ENCODE measurements around the gene EPB42.

DNA sequence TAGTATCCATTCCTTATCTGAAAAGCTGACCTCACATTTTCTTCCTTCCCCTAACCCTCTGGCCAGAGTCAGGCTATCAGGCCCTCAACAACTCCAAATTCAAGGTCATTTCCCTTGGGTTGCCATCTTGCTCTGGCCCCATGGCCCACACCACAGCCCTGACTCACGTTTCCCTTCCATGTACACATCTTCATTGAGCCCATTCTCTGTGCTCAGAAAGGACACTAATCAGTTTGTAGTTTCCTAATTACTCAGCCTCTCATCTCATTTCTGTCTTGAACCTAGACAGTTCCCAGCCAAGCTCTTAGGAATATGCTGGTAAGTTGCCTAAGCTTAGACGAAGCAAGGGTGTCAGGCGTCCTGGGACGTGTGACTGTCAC is 31.0 kb upstream of the EPB42 start:
- no peak for TF ChIP-seq MAZ (IDR thresholded peaks at IDR 0.05; ENCODE audit: borderline replicate concordance, low read depth, low read length)
- no peak for TF ChIP-seq RFX5 (IDR thresholded peaks at IDR 0.05; ENCODE audit: low read depth, low read length)
- TF ChIP-seq, protein P1, sequence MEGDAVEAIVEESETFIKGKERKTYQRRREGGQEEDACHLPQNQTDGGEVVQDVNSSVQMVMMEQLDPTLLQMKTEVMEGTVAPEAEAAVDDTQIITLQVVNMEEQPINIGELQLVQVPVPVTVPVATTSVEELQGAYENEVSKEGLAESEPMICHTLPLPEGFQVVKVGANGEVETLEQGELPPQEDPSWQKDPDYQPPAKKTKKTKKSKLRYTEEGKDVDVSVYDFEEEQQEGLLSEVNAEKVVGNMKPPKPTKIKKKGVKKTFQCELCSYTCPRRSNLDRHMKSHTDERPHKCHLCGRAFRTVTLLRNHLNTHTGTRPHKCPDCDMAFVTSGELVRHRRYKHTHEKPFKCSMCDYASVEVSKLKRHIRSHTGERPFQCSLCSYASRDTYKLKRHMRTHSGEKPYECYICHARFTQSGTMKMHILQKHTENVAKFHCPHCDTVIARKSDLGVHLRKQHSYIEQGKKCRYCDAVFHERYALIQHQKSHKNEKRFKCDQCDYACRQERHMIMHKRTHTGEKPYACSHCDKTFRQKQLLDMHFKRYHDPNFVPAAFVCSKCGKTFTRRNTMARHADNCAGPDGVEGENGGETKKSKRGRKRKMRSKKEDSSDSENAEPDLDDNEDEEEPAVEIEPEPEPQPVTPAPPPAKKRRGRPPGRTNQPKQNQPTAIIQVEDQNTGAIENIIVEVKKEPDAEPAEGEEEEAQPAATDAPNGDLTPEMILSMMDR (conservative IDR thresholded peaks at IDR 0.05; ENCODE audit: low read depth, low read length): no peak
- no peak for TF ChIP-seq SMC3 (IDR thresholded peaks at IDR 0.05; ENCODE audit: low read depth, low read length)
- no peak for TF ChIP-seq POLR2A (IDR thresholded peaks at IDR 0.05; ENCODE audit: low read depth, low read length)
- no peak for TF ChIP-seq BHLHE40 (IDR thresholded peaks at IDR 0.05; ENCODE audit: low read depth, low read length)
- no peak for TF ChIP-seq FOS (IDR thresholded peaks at IDR 0.05; ENCODE audit: low read depth, low read length)
- no peak for TF ChIP-seq MXI1 (IDR thresholded peaks at IDR 0.05; ENCODE audit: borderline replicate concordance, low read depth, low read length)
- TF ChIP-seq CEBPB (IDR thresholded peaks at IDR 0.05; ENCODE audit: low read depth, low read length): no peak
- TF ChIP-seq CHD1 (IDR thresholded peaks at IDR 0.05; ENCODE audit: low read depth, low read length): no peak
- no peak for TF ChIP-seq RAD21 (IDR thresholded peaks at IDR 0.05; ENCODE audit: low read length)
- TF ChIP-seq RCOR1 (IDR thresholded peaks at IDR 0.05; ENCODE audit: insufficient replicate concordance, low read length): no peak
- TF ChIP-seq, protein P2, sequence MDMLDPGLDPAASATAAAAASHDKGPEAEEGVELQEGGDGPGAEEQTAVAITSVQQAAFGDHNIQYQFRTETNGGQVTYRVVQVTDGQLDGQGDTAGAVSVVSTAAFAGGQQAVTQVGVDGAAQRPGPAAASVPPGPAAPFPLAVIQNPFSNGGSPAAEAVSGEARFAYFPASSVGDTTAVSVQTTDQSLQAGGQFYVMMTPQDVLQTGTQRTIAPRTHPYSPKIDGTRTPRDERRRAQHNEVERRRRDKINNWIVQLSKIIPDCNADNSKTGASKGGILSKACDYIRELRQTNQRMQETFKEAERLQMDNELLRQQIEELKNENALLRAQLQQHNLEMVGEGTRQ (IDR thresholded peaks at IDR 0.05; ENCODE audit: low read depth, low read length): no peak
- TF ChIP-seq, protein P3, sequence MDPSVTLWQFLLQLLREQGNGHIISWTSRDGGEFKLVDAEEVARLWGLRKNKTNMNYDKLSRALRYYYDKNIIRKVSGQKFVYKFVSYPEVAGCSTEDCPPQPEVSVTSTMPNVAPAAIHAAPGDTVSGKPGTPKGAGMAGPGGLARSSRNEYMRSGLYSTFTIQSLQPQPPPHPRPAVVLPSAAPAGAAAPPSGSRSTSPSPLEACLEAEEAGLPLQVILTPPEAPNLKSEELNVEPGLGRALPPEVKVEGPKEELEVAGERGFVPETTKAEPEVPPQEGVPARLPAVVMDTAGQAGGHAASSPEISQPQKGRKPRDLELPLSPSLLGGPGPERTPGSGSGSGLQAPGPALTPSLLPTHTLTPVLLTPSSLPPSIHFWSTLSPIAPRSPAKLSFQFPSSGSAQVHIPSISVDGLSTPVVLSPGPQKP (IDR thresholded peaks at IDR 0.05; ENCODE audit: borderline replicate concordance, low read depth, low read length): no peak

Data from IMR-90 (cell line).